Colonic mucosa (tissue), 4 donors: Measurements from ENCODE around the gene DMTF1. TPM values are rescaled to one million over a fixed set of nuclear protein-coding genes. Genes with fewer than 3 reads are reported as not detected.
"Not testable (repeated sequence)": the region's sequence is repeated elsewhere in the genome, so short reads cannot be mapped to it uniquely, and the experiment has no call there.

Experiments used
- DNase-seq: peaks from one replicate; pipeline ENCODE4 v3.0.0-alpha.2; 2020
- H3K27ac ChIP-seq: fragments of 200-600 bp; one replicate; pipeline ENCODE4 v1.8.0; 2021
- H3K27me3 ChIP-seq: fragments of 200-600 bp; one replicate; pipeline ENCODE4 v1.8.0; 2021
- H3K36me3 ChIP-seq: fragments of 200-600 bp; one replicate; pipeline ENCODE4 v1.8.0; 2021
- H3K4me1 ChIP-seq: fragments of 200-600 bp; one replicate; pipeline ENCODE4 v1.8.0; 2021; ENCODE audit warnings: mild to moderate bottlenecking
- H3K4me3 ChIP-seq: fragments of 200-600 bp; one replicate; pipeline ENCODE4 v1.8.0; 2021
- H3K9ac ChIP-seq, 2 donors: one replicate each; pipeline ENCODE4 v1.7.0; 2013; ENCODE audit warnings: control low read depth in 2 of 2, low read depth in 2 of 2, low read length in 2 of 2
- H3K9me3 ChIP-seq: fragments of 200-600 bp; one replicate; pipeline ENCODE4 v1.8.0; 2021
- CTCF ChIP-seq: fragments of 200-600 bp; IDR thresholded peaks from one replicate; pipeline ENCODE4 v1.8.0; 2022; ENCODE audit warnings: antibody characterized with exemption, mild to moderate bottlenecking
- intact Hi-C: fragments of 100-400 bp; cut with DNase I; formaldehyde crosslinking; loops from one replicate; pipeline ENCODE4 v1.14.1; 2022
- total RNA-seq, 2 donors: library from RNA; stranded (reverse); fragmentation: NEBNext Ultra II Directional in 1 of 2; extraction: Animal tissue kit (Norgen Biotek cat#: 25700) in 1 of 2; gene quantifications; one replicate each; pipeline ENCODE4 v1.2.1, GENCODE V29; 2021
- donor health status: healthy.
- donor health status: DM: no; HTN: no; CAD: no.
- donor health status: DM: no; HTN: no; CAD: no.

Gene DMTF1
- total RNA-seq, 2 donors from 2014 or later: 44.4 to 66.0 TPM

GRCh38 chr7:87226495-87226894 is 74.2 kb downstream of the DMTF1 start:
- Histone ChIP-seq H3K27ac (no peak overlapping the region), H3K4me1 (no peaks in the 10 kb centered on the region), H3K9me3 (no peaks in the 10 kb centered on the region), H3K36me3 (no peaks in the 10 kb centered on the region), H3K4me3 (no peak overlapping the region), H3K27me3 (no peaks in the 10 kb centered on the region), H3K9ac (no peak overlapping the region)
- no peak for DNase-seq
- TF ChIP-seq CTCF: no peak
- intact Hi-C loops: loop anchor here (10.0 kb wide), 1 partner anchor 62 kb away; no protein-coding TSS in a partner anchor

GRCh38 chr7:87231258-87231657 is 79.0 kb downstream of the DMTF1 start:
- no peak for DNase-seq
- no peak overlapping the region for H3K4me3 ChIP-seq

GRCh38 chr7:87231711-87232110 is 79.5 kb downstream of the DMTF1 start:
- Histone ChIP-seq H3K4me3 (no peak overlapping the region), H3K36me3 (no peaks in the 10 kb centered on the region), H3K9me3 (no peaks in the 10 kb centered on the region), H3K27me3 (no peaks in the 10 kb centered on the region), H3K9ac (no peak overlapping the region), H3K27ac (no peak overlapping the region), H3K4me1 (no peaks in the 10 kb centered on the region)
- intact Hi-C loops: no loop called here
- TF ChIP-seq CTCF: no peak
- no peak for DNase-seq

More at GRCh38 chr7:87231258-87231657, 79.0 kb downstream of the DMTF1 start:
- H3K36me3 ChIP-seq: no peaks in the 10 kb centered on the region
- TF ChIP-seq CTCF: no peak
- intact Hi-C loops: no loop called here
- no peaks in the 10 kb centered on the region for H3K27me3 ChIP-seq
- H3K9ac ChIP-seq: no peak overlapping the region
- no peaks in the 10 kb centered on the region for H3K9me3 ChIP-seq
- no peaks in the 10 kb centered on the region for H3K4me1 ChIP-seq
- no peak overlapping the region for H3K27ac ChIP-seq

- TF ChIP-seq CTCF: no peak
- intact Hi-C loops: loop anchor here (5.0 kb wide), 2 partner anchors 293 to 308 kb away; no protein-coding TSS in a partner anchor
Observed at GRCh38 chr7:87234949-87235348, 82.7 kb downstream of the DMTF1 start.

GRCh38 chr7:87238464-87239051 is 86.3 kb downstream of the DMTF1 start:
- intact Hi-C loops: loop anchor here (5.0 kb wide), 2 partner anchors 296 to 311 kb away; no protein-coding TSS in a partner anchor
- not testable (repeated sequence) for H3K36me3 ChIP-seq, H3K27me3 ChIP-seq, DNase-seq, H3K9ac ChIP-seq, H3K9me3 ChIP-seq, H3K27ac ChIP-seq, H3K4me3 ChIP-seq, H3K4me1 ChIP-seq

More at GRCh38 chr7:87234949-87235348, 82.7 kb downstream of the DMTF1 start:
- Histone ChIP-seq H3K4me3 (no peak overlapping the region), H3K4me1 (no peaks in the 10 kb centered on the region), H3K9ac (no peak overlapping the region), H3K36me3 (no peaks in the 10 kb centered on the region), H3K27ac (no peak overlapping the region), H3K27me3 (no peaks in the 10 kb centered on the region), H3K9me3 (no peaks in the 10 kb centered on the region)
- DNase-seq: no peak

GRCh38 chr7:87245671-87246070 is 93.4 kb downstream of the DMTF1 start:
- H3K4me1 ChIP-seq, DNase-seq, H3K4me3 ChIP-seq, H3K9me3 ChIP-seq, H3K9ac ChIP-seq, H3K27ac ChIP-seq, intact Hi-C loops, H3K36me3 ChIP-seq, H3K27me3 ChIP-seq: not testable (repeated sequence)

Other genes starting within 250 kb of the DMTF1 start
- 10 to 100 TPM; 11.8 to 17.1 TPM for gene ELAPOR2, start 92.8 kb upstream of the DMTF1 start, total RNA-seq
- 10 to 100 TPM; 16.4 to 23.1 TPM for gene TMEM243, start 67.3 kb downstream of the DMTF1 start, total RNA-seq
- 10 to 100 TPM; 13.6 to 22.6 TPM for gene CROT, start 193.2 kb downstream of the DMTF1 start, total RNA-seq